Hematopoietic multipotent progenitor cell treated with erythropoietin and hydrocortisone succinate and interleukin-3 and kit ligand, for 8 days (in vitro differentiated cells): ENCODE results near the gene SIAH1.
A peak's percentile ranks its signal among the peaks of the same experiment; 100 is the strongest.
"Not testable (repeated sequence)": the region's sequence is repeated elsewhere in the genome, so short reads cannot be mapped to it uniquely, and the experiment has no call there.

Source experiments
- DNase-seq: peaks from one replicate; pipeline ENCODE4 v3.0.0-alpha.2; 2015

Gene SIAH1

GRCh38 chr16:48326915-48327314 is 58.3 kb downstream of the SIAH1 start:
- DNase-seq, result no peak

DNA sequence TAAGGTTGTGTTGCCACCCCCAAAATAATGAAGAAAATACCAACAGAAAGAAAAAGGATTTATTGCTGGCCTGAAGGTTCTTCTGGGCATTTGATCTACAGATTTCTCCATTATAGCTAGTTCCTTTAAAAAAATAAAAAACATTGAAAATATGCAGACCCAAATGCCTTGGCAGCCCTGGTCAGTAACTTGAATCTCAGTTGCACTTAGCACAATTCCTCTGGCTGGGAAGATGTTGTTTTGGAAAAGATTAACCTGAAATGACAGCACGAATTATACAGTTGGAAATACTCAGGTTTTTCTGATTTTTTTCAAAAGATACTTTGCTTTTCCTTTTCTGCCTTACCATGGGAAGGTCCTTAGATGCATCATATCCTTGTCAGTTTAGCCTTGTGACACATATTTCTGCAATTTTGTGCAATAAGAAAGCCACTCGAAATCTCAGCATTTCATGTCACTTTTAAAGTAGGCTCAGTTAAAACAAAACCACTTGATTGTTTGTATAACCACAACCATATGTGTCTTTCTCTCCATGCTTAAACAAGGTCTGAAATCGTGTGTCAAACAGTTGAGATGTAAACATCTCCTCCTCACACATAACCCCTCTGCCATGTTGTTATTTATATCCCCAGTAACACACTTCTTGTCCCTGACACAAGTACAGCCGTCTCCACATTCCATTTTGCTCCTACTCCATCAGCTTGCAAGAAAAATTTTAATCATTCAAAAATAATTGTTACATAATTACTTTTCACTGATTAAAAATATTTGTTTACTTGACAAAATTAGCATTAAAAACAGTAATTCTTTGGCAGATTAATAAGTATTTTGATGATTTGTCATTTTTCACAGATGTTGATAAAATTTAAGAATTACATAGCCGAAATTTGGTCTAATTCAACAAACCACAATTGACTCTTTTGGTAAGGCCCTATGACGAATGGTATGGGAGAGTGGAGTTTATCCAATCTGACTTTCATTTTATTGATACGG is 61.1 kb downstream of the SIAH1 start:
- no peak for DNase-seq

DNA sequence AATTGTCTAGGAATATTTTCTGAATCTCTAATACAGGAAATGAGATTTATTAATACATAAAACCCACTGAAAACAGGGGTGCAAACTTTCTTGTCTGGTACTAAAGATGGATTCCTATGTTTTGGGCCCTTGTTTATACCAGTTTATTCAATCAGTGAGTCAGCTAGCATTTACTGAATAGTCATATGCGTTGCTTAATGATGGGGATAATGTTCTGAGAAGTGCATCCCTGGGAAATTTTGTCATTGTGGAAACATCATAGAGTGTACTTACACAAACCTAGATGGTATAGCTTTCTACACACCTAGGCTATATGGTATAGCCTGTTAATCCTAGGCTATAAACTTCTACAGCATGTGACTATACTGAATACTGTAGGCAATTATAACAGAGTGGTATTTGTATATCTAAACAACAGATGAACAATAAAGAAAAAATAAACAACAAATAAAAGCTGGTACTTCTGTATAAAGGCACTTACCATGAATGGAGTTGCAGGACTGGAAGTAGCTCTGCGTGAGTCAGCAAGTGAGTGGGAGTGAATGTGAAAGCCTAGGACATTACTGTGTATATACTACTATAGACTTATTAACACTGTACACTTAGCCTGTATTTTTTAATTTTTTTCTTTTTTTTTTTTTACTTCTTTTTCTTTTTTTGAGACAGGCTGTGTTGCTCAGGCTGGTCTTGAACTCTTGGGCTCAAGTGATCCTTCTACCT is 63.7 kb downstream of the SIAH1 start:
- no peak for DNase-seq

GRCh38 chr16:48318630-48319029 is 66.6 kb downstream of the SIAH1 start:
- DNase-seq, result no peak

DNA sequence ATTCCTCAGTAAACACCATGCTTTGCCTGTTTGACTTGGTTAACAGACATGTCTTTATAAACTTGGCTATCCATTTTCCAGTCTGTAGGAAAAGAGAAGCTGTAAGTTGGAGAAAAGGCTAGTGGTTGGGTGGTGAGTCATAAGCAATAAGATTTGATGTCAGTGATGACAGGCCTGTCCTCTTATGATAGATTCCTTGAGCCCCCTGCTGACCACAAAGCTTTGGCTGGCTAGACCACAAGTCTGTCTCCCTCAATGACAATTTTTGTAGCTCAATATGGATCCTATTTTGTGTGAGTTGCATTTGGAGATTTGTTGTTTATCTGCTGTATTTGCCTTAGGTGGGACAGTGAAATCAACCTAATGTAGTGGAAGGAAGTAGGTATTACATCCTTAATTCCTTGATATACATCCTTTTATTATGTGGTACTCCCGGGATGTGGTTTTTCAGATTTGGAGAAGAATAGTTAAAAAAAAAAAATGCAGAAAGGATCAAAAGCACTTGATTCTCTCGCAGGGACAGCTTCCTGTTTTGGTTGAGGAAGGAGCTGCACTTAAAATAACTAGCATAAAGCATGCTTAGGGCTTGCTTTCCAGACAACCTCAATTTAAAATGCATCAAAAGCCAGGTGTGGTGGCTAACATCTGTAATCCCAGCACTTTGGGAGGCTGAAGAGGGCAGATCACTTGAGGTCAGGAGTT is 67.4 kb downstream of the SIAH1 start:
- DNase-seq, result peak; percentile 45

DNA sequence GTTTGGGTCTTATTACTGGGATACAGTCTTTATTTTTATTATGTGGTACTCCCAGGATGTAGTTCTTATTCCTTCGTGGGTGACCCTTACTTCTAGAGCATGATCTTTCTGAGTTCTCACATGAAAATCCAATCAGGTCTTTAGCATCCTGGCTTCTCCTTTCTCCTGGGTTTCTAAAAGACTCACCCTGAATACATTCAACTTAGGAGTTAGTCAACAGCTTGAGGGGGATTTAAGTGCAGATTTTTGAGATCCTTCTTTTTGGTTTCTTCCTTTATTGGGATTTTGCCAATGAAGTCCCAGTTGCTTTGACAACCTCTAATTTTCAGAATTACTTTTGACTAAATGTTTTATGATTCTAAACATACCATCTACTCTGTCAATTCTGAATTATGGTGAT is 68.2 kb downstream of the SIAH1 start:
- no peak for DNase-seq

DNA sequence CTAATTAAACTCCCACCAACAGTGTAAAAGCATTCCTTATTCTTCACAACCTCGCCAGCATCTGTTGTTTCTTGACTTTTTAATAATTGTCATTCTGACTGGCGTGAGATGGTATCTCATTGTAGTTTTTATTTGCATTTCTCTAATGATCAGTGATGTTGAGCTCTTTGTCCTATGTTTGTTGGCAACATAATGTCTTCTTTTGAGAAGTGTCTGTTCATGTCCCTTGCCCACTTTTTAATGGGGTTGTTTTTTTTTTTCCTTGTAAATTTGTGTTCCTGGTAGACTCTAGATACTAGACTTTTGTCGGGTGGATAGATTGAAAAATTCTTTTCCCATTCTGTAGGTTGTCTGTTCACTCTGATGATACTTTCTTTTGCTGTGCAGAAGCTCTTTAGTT is 71.3 kb downstream of the SIAH1 start:
- DNase-seq, result not testable (repeated sequence)

DNA sequence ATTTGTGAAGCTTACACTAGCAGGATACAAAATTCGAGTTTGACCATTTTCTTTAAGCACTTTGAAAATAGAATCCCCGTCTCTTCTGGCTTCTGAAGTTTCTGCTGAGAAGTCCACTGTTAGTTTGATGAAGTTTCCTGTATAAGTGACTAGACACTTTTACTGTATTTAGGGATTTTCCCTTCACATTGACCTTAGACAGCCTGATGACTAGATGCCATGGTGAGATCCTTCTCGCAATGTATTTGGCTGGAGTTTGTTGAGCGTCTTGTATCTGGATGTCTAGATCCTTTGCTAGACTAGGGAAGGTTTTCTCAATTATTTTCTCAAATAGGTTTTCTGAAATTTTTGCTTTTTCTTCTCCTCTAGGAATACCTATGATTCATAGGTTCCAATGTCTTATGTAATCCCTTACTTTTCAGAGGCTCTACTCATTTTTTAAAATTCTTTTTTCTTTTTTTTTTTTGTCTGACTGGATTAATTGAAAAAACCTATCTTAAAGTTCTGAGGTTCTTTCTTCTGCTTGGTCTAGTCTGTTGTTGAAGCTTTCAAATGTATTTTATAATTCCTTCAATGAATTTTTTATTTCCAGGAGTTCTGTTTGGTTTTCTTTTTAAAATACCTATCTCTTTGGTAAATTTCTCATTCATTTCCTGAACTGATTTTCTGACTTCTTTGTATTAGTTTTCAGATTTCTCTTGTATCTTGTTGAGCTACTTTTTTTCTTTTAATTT is 74.1 kb downstream of the SIAH1 start:
- DNase-seq, result no peak
